ENCODE data around the gene MSLN.

The MSLN gene

GRCh38 chr16:766820-767640 is 6.5 kb downstream of the MSLN start:
- Histone ChIP-seq H3K36me3 (ENCODE audit: control insufficient read depth in 1 of 2, insufficient read depth in 2 of 2, low read length in 2 of 2) (no peaks in the 10 kb centered on the region), H3K9me3 (ENCODE audit: control insufficient read depth in 1 of 2, low read length in 2 of 2) (no peaks in the 10 kb centered on the region), H3K4me3 (ENCODE audit: low read depth in 1 of 2, low read length in 2 of 2) (no peak overlapping the region), H3K9ac (ENCODE audit: low read depth in 1 of 2, low read length in 2 of 2) (no peak overlapping the region), H3K27me3 (ENCODE audit: control insufficient read depth in 1 of 2, insufficient read depth in 2 of 2, low read length in 2 of 2) (peaks cover 0 to 3% of the 10 kb centered on the region in 2 donors), H3K27ac (ENCODE audit: low read depth, low read length) (no peak overlapping the region), H3K4me1 (ENCODE audit: control insufficient read depth in 1 of 2, insufficient read depth in 2 of 2, low read length in 2 of 2) (peaks cover 0 to under 1% of the 10 kb centered on the region in 2 donors)

- Histone ChIP-seq H3K9me3 (ENCODE audit: control insufficient read depth in 1 of 2, low read length in 2 of 2) (no peaks in the 10 kb centered on the region), H3K4me1 (ENCODE audit: control insufficient read depth in 1 of 2, insufficient read depth in 2 of 2, low read length in 2 of 2) (no peaks in the 10 kb centered on the region), H3K27me3 (ENCODE audit: control insufficient read depth in 1 of 2, insufficient read depth in 2 of 2, low read length in 2 of 2) (no peaks in the 10 kb centered on the region), H3K36me3 (ENCODE audit: control insufficient read depth in 1 of 2, insufficient read depth in 2 of 2, low read length in 2 of 2) (no peaks in the 10 kb centered on the region), H3K4me3 (ENCODE audit: low read depth in 1 of 2, low read length in 2 of 2) (no peak overlapping the region), H3K9ac (ENCODE audit: low read depth in 1 of 2, low read length in 2 of 2) (no peak overlapping the region), H3K27ac (ENCODE audit: low read depth, low read length) (no peak overlapping the region)
Observed at GRCh38 chr16:767743-768235, 7.3 kb downstream of the MSLN start.

GRCh38 chr16:768428-768827 is 7.9 kb downstream of the MSLN start:
- no peak overlapping the region for H3K27ac ChIP-seq (ENCODE audit: low read depth, low read length)
- no peak overlapping the region for H3K9ac ChIP-seq (ENCODE audit: low read depth in 1 of 2, low read length in 2 of 2)
- no peaks in the 10 kb centered on the region for H3K36me3 ChIP-seq (ENCODE audit: control insufficient read depth in 1 of 2, insufficient read depth in 2 of 2, low read length in 2 of 2)
- no peaks in the 10 kb centered on the region for H3K27me3 ChIP-seq (ENCODE audit: control insufficient read depth in 1 of 2, insufficient read depth in 2 of 2, low read length in 2 of 2)
- no peaks in the 10 kb centered on the region for H3K4me1 ChIP-seq (ENCODE audit: control insufficient read depth in 1 of 2, insufficient read depth in 2 of 2, low read length in 2 of 2)
- no peak overlapping the region for H3K4me3 ChIP-seq (ENCODE audit: low read depth in 1 of 2, low read length in 2 of 2)
- no peaks in the 10 kb centered on the region for H3K9me3 ChIP-seq (ENCODE audit: control insufficient read depth in 1 of 2, low read length in 2 of 2)

- no peak overlapping the region for H3K9ac ChIP-seq (ENCODE audit: low read depth in 1 of 2, low read length in 2 of 2)
- no peaks in the 10 kb centered on the region for H3K4me1 ChIP-seq (ENCODE audit: control insufficient read depth in 1 of 2, insufficient read depth in 2 of 2, low read length in 2 of 2)
- H3K9me3 ChIP-seq (ENCODE audit: control insufficient read depth in 1 of 2, low read length in 2 of 2), result no peaks in the 10 kb centered on the region
- H3K36me3 ChIP-seq (ENCODE audit: control insufficient read depth in 1 of 2, insufficient read depth in 2 of 2, low read length in 2 of 2), result no peaks in the 10 kb centered on the region
- no peak overlapping the region for H3K4me3 ChIP-seq (ENCODE audit: low read depth in 1 of 2, low read length in 2 of 2)
- H3K27ac ChIP-seq (ENCODE audit: low read depth, low read length), result no peak overlapping the region
- no peaks in the 10 kb centered on the region for H3K27me3 ChIP-seq (ENCODE audit: control insufficient read depth in 1 of 2, insufficient read depth in 2 of 2, low read length in 2 of 2)
Observed at GRCh38 chr16:769184-769784, 8.8 kb downstream of the MSLN start.

GRCh38 chr16:769934-770333 is 9.4 kb downstream of the MSLN start:
- no peak overlapping the region for H3K4me3 ChIP-seq (ENCODE audit: low read depth in 1 of 2, low read length in 2 of 2)
- H3K36me3 ChIP-seq (ENCODE audit: control insufficient read depth in 1 of 2, insufficient read depth in 2 of 2, low read length in 2 of 2), result no peaks in the 10 kb centered on the region
- H3K9ac ChIP-seq (ENCODE audit: low read depth in 1 of 2, low read length in 2 of 2), result no peak overlapping the region
- H3K9me3 ChIP-seq (ENCODE audit: control insufficient read depth in 1 of 2, low read length in 2 of 2), result no peaks in the 10 kb centered on the region
- no peak overlapping the region for H3K27ac ChIP-seq (ENCODE audit: low read depth, low read length)
- no peaks in the 10 kb centered on the region for H3K27me3 ChIP-seq (ENCODE audit: control insufficient read depth in 1 of 2, insufficient read depth in 2 of 2, low read length in 2 of 2)
- no peaks in the 10 kb centered on the region for H3K4me1 ChIP-seq (ENCODE audit: control insufficient read depth in 1 of 2, insufficient read depth in 2 of 2, low read length in 2 of 2)

- no peaks in the 10 kb centered on the region for H3K27me3 ChIP-seq (ENCODE audit: control insufficient read depth in 1 of 2, insufficient read depth in 2 of 2, low read length in 2 of 2)
Observed at GRCh38 chr16:770411-770810, 9.9 kb downstream of the MSLN start.

GRCh38 chr16:772959-773358 is 12.4 kb downstream of the MSLN start:
- H3K36me3 ChIP-seq (ENCODE audit: control insufficient read depth in 1 of 2, insufficient read depth in 2 of 2, low read length in 2 of 2), result no peaks in the 10 kb centered on the region
- H3K4me3 ChIP-seq (ENCODE audit: low read depth in 1 of 2, low read length in 2 of 2), result no peak overlapping the region
- H3K27ac ChIP-seq (ENCODE audit: low read depth, low read length), result no peak overlapping the region
- H3K9ac ChIP-seq (ENCODE audit: low read depth in 1 of 2, low read length in 2 of 2), result no peak overlapping the region
- peaks cover 3 to 11% of the 10 kb centered on the region in 2 donors for H3K27me3 ChIP-seq (ENCODE audit: control insufficient read depth in 1 of 2, insufficient read depth in 2 of 2, low read length in 2 of 2)
- no peaks in the 10 kb centered on the region for H3K9me3 ChIP-seq (ENCODE audit: control insufficient read depth in 1 of 2, low read length in 2 of 2)
- H3K4me1 ChIP-seq (ENCODE audit: control insufficient read depth in 1 of 2, insufficient read depth in 2 of 2, low read length in 2 of 2), result no peaks in the 10 kb centered on the region

More at GRCh38 chr16:770411-770810, 9.9 kb downstream of the MSLN start:
- Histone ChIP-seq H3K4me3 (ENCODE audit: low read depth in 1 of 2, low read length in 2 of 2) (no peak overlapping the region), H3K27ac (ENCODE audit: low read depth, low read length) (no peak overlapping the region), H3K4me1 (ENCODE audit: control insufficient read depth in 1 of 2, insufficient read depth in 2 of 2, low read length in 2 of 2) (no peaks in the 10 kb centered on the region), H3K9ac (ENCODE audit: low read depth in 1 of 2, low read length in 2 of 2) (no peak overlapping the region), H3K9me3 (ENCODE audit: control insufficient read depth in 1 of 2, low read length in 2 of 2) (no peaks in the 10 kb centered on the region), H3K36me3 (ENCODE audit: control insufficient read depth in 1 of 2, insufficient read depth in 2 of 2, low read length in 2 of 2) (no peaks in the 10 kb centered on the region)

GRCh38 chr16:774086-775001 is 13.8 kb downstream of the MSLN start:
- Histone ChIP-seq H3K27ac (ENCODE audit: low read depth, low read length) (no peak overlapping the region), H3K4me1 (ENCODE audit: control insufficient read depth in 1 of 2, insufficient read depth in 2 of 2, low read length in 2 of 2) (no peaks in the 10 kb centered on the region), H3K27me3 (ENCODE audit: control insufficient read depth in 1 of 2, insufficient read depth in 2 of 2, low read length in 2 of 2) (peaks cover 11 to 20% of the 10 kb centered on the region in 2 donors)

GRCh38 chr16:775236-775796 is 14.8 kb downstream of the MSLN start:
- H3K27me3 ChIP-seq (ENCODE audit: control insufficient read depth in 1 of 2, insufficient read depth in 2 of 2, low read length in 2 of 2), result peaks cover 11 to 23% of the 10 kb centered on the region in 2 donors
- no peaks in the 10 kb centered on the region for H3K4me1 ChIP-seq (ENCODE audit: control insufficient read depth in 1 of 2, insufficient read depth in 2 of 2, low read length in 2 of 2)
- no peak overlapping the region for H3K27ac ChIP-seq (ENCODE audit: low read depth, low read length)
- H3K36me3 ChIP-seq (ENCODE audit: control insufficient read depth in 1 of 2, insufficient read depth in 2 of 2, low read length in 2 of 2), result no peaks in the 10 kb centered on the region
- no peak overlapping the region for H3K4me3 ChIP-seq (ENCODE audit: low read depth in 1 of 2, low read length in 2 of 2)
- H3K9me3 ChIP-seq (ENCODE audit: control insufficient read depth in 1 of 2, low read length in 2 of 2), result no peaks in the 10 kb centered on the region
- H3K9ac ChIP-seq (ENCODE audit: low read depth in 1 of 2, low read length in 2 of 2), result no peak overlapping the region

More at GRCh38 chr16:774086-775001, 13.8 kb downstream of the MSLN start:
- no peak overlapping the region for H3K4me3 ChIP-seq (ENCODE audit: low read depth in 1 of 2, low read length in 2 of 2)
- H3K9me3 ChIP-seq (ENCODE audit: control insufficient read depth in 1 of 2, low read length in 2 of 2), result no peaks in the 10 kb centered on the region
- no peaks in the 10 kb centered on the region for H3K36me3 ChIP-seq (ENCODE audit: control insufficient read depth in 1 of 2, insufficient read depth in 2 of 2, low read length in 2 of 2)
- H3K9ac ChIP-seq (ENCODE audit: low read depth in 1 of 2, low read length in 2 of 2), result no peak overlapping the region

Data from duodenal mucosa (tissue), 2 donors.